Vagina (tissue), 2 donors: ENCODE measurements around the gene PLEKHG2.

Source experiments
- CTCF ChIP-seq, 3 experiments: fragments of 450-650 bp in 2 of 3; fragments of 200-600 bp in 1 of 3; sonication (generic) in 1 of 3; IDR thresholded peaks; one replicate each; pipeline ENCODE4 v1.5.1; 2017 to 2019; ENCODE audit warnings: antibody characterized with exemption in 3 of 3, mild to moderate bottlenecking in 2 of 3, moderate library complexity in 2 of 3
- POLR2AphosphoS5 ChIP-seq, 2 donors: sonication (generic); formaldehyde crosslinking; IDR thresholded peaks; one replicate each; pipeline ENCODE4 v1.9.0; 2017; ENCODE audit warnings: antibody characterized with exemption in 2 of 2, mild to moderate bottlenecking in 2 of 2, low read depth in 1 of 2; ENCODE audit not compliant: insufficient read depth in 1 of 2

- TF ChIP-seq CTCF (IDR thresholded peaks at IDR 0.05) (no peak), POLR2AphosphoS5 (IDR thresholded peaks at IDR 0.05; ENCODE audit: insufficient read depth in 1 of 2, low read depth in 1 of 2) (peak; percentile 67 to 85)
Measured at GRCh38 chr19:39398297-39398864, 14.1 kb upstream of the PLEKHG2 start.
